ENCODE measurements around the gene HLA-DQA1. TPM values are rescaled to one million over a fixed set of nuclear protein-coding genes. Genes with fewer than 3 reads are reported as not detected.

The HLA-DQA1 gene
- total RNA-seq, 2 experiments from 2014 or later = 0.79 to 32.3 TPM

GRCh38 chr6:32692019-32692418 lies 54.8 kb downstream of the HLA-DQA1 start:
- DNase-seq (ENCODE audit: low spot score) = peak; percentile 83
- Histone ChIP-seq H3K4me1 (ENCODE audit: insufficient read depth, low read length, poor library complexity, severe bottlenecking) (peaks cover 28% of the 10 kb centered on the region), H3K4me2 (ENCODE audit: low read length) (no peak overlapping the region), H3K27ac (ENCODE audit: low read depth, low read length, poor library complexity, severe bottlenecking) (peak overlapping the region; percentile 23), H2AFZ (ENCODE audit: low read length) (peak overlapping the region; percentile 73; the same call in 1 of the 2 replicates), H3K36me3 (ENCODE audit: insufficient read depth, low read length) (no peaks in the 10 kb centered on the region), H4K20me1 (ENCODE audit: insufficient read depth, low read length) (no peaks in the 10 kb centered on the region), H3K9me3 (ENCODE audit: low read length) (no peaks in the 10 kb centered on the region), H3K79me2 (ENCODE audit: insufficient read depth, low read depth, low read length) (no peaks in the 10 kb centered on the region), H3K9me2 (ENCODE audit: insufficient read depth, low read length) (no peaks in the 10 kb centered on the region), H3K4me3 (ENCODE audit: low read depth, low read length, poor library complexity, severe bottlenecking) (no peak overlapping the region)
- ChIA-PET CTCF (ENCODE audit: unreplicated experiment) (interaction anchor here (0.6 to 1.0 kb wide), 3 partner anchors 69 to 259 kb away, joined by 4 to 5 read pairs (median 4); no protein-coding TSS in a partner anchor), POLR2A (interaction anchor here (0.6 to 0.7 kb wide), 2 partner anchors 230 to 253 kb away, joined by 3 read pairs; no protein-coding TSS in a partner anchor)
- no TSS peak for BruUV-seq (replicated peaks)
- no peak for TF ChIP-seq EZH2phosphoT487 (IDR thresholded peaks at IDR 0.05; ENCODE audit: borderline replicate concordance, low read depth, low read length)
- peak; percentile 89 for TF ChIP-seq CTCF (conservative IDR thresholded peaks at IDR 0.05; ENCODE audit: low read length)
- intact Hi-C loops (cut with micrococcal nuclease; ENCODE audit: unreplicated experiment) = loop anchor here (1.0 to 2.0 kb wide), 2 partner anchors 70 to 259 kb away; no protein-coding TSS in a partner anchor

Other genes starting within 250 kb of the HLA-DQA1 start
- 2.9 and 3.1 TPM in 2 replicates for gene BTNL2, start 230.2 kb upstream of the HLA-DQA1 start, total RNA-seq (2014; rRNA removed; shearing (Covaris generic))
- gene BTNL2, start 230.2 kb upstream of the HLA-DQA1 start, total RNA-seq (2022) = 4.9 and 5.1 TPM in 2 replicates
- 1,088 and 1,231 TPM in 2 replicates for gene HLA-DRA, start 197.5 kb upstream of the HLA-DQA1 start, total RNA-seq (2014; rRNA removed; shearing (Covaris generic))
- 552 and 585 TPM in 2 replicates for gene HLA-DRA, start 197.5 kb upstream of the HLA-DQA1 start, total RNA-seq (2022)
- gene HLA-DRB5, start 107.1 kb upstream of the HLA-DQA1 start, total RNA-seq (2014; rRNA removed; shearing (Covaris generic)) = 1.9 and 2.2 TPM in 2 replicates
- gene HLA-DRB5, start 107.1 kb upstream of the HLA-DQA1 start, total RNA-seq (2022) = 5.0 and 6.1 TPM in 2 replicates
- gene HLA-DRB1, start 47.6 kb upstream of the HLA-DQA1 start, total RNA-seq (2014; rRNA removed; shearing (Covaris generic)) = 132 and 156 TPM in 2 replicates
- 98.1 and 111 TPM in 2 replicates for gene HLA-DRB1, start 47.6 kb upstream of the HLA-DQA1 start, total RNA-seq (2022)
- gene HLA-DQB1, start 29.3 kb downstream of the HLA-DQA1 start, total RNA-seq (2014; rRNA removed; shearing (Covaris generic)) = 1.2 and 10.5 TPM in 2 replicates
- 16.5 and 20.9 TPM in 2 replicates for gene HLA-DQB1, start 29.3 kb downstream of the HLA-DQA1 start, total RNA-seq (2022)
- 0.13 TPM in 1 of 2 replicates, not detected in the other for gene HLA-DQA2, start 104.0 kb downstream of the HLA-DQA1 start, total RNA-seq (2014; rRNA removed; shearing (Covaris generic))
- gene HLA-DQA2, start 104.0 kb downstream of the HLA-DQA1 start, total RNA-seq (2022) = 3.3 and 3.6 TPM in 2 replicates
- gene HLA-DQB2, start 126.1 kb downstream of the HLA-DQA1 start, total RNA-seq (2014; rRNA removed; shearing (Covaris generic)) = not detected in 2 replicates
- 5.1 and 7.2 TPM in 2 replicates for gene HLA-DQB2, start 126.1 kb downstream of the HLA-DQA1 start, total RNA-seq (2022)
- gene HLA-DOB, start 179.6 kb downstream of the HLA-DQA1 start, total RNA-seq (2014; rRNA removed; shearing (Covaris generic)) = 46.5 and 48.1 TPM in 2 replicates
- gene HLA-DOB, start 179.6 kb downstream of the HLA-DQA1 start, total RNA-seq (2022) = 57.1 and 69.3 TPM in 2 replicates
- gene TAP2, start 201.3 kb downstream of the HLA-DQA1 start, total RNA-seq (2014; rRNA removed; shearing (Covaris generic)) = 90.9 and 96.4 TPM in 2 replicates
- gene TAP2, start 201.3 kb downstream of the HLA-DQA1 start, total RNA-seq (2022) = 108 and 132 TPM in 2 replicates
- gene PSMB8, start 206.6 kb downstream of the HLA-DQA1 start, total RNA-seq (2014; rRNA removed; shearing (Covaris generic)) = 142 and 164 TPM in 2 replicates
- gene PSMB8, start 206.6 kb downstream of the HLA-DQA1 start, total RNA-seq (2022) = 194 and 216 TPM in 2 replicates
- 62.1 and 85.9 TPM in 2 replicates for gene TAP1, start 216.3 kb downstream of the HLA-DQA1 start, total RNA-seq (2014; rRNA removed; shearing (Covaris generic))
- gene TAP1, start 216.3 kb downstream of the HLA-DQA1 start, total RNA-seq (2022) = 66.3 and 75.0 TPM in 2 replicates
- gene PSMB9, start 216.8 kb downstream of the HLA-DQA1 start, total RNA-seq (2014; rRNA removed; shearing (Covaris generic)) = 149 and 158 TPM in 2 replicates
- gene PSMB9, start 216.8 kb downstream of the HLA-DQA1 start, total RNA-seq (2022) = 193 and 207 TPM in 2 replicates

Data from OCI-LY7 (cell line).